ENCODE measurements around the gene TPD52L1.

GRCh38 chr6:125183391-125183790 is 29.8 kb downstream of the TPD52L1 start:
- no peak for TF ChIP-seq CTCF (IDR thresholded peaks at IDR 0.05)
- TF ChIP-seq POLR2A (IDR thresholded peaks at IDR 0.05): no peak

Data from right lobe of liver (tissue), 4 donors.